ENCODE results near the gene SNAP29. TPM values are rescaled to one million over a fixed set of nuclear protein-coding genes. Genes with fewer than 3 reads are reported as not detected.

The SNAP29 gene
- total RNA-seq, 6 donors from 2014 or later = 10.2 to 28.3 (median 19.8) TPM

GRCh38 chr22:20844055-20845037 lies 14.5 kb upstream of the SNAP29 start:
- Histone ChIP-seq H3K27me3 (no peaks in the 10 kb centered on the region), H3K36me3 (no peaks in the 10 kb centered on the region), H3K27ac (no peak overlapping the region), H3K9me3 (no peaks in the 10 kb centered on the region), H3K4me1 (peaks cover 0 to 13% (median 5%) of the 10 kb centered on the region in 4 donors), H3K4me3 (no peak overlapping the region)
- TF ChIP-seq, protein P1, sequence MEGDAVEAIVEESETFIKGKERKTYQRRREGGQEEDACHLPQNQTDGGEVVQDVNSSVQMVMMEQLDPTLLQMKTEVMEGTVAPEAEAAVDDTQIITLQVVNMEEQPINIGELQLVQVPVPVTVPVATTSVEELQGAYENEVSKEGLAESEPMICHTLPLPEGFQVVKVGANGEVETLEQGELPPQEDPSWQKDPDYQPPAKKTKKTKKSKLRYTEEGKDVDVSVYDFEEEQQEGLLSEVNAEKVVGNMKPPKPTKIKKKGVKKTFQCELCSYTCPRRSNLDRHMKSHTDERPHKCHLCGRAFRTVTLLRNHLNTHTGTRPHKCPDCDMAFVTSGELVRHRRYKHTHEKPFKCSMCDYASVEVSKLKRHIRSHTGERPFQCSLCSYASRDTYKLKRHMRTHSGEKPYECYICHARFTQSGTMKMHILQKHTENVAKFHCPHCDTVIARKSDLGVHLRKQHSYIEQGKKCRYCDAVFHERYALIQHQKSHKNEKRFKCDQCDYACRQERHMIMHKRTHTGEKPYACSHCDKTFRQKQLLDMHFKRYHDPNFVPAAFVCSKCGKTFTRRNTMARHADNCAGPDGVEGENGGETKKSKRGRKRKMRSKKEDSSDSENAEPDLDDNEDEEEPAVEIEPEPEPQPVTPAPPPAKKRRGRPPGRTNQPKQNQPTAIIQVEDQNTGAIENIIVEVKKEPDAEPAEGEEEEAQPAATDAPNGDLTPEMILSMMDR (IDR thresholded peaks at IDR 0.05) = no peak
- TF ChIP-seq POLR2A (IDR thresholded peaks at IDR 0.05) = no peak
- no peak for ATAC-seq (ENCODE audit: low FRiP score in 2 of 2)
- WGBS, 2 donors = 90 to 92% methylated on average over 5 of the region's 5 CpGs
- DNase-seq = no peak

DNA sequence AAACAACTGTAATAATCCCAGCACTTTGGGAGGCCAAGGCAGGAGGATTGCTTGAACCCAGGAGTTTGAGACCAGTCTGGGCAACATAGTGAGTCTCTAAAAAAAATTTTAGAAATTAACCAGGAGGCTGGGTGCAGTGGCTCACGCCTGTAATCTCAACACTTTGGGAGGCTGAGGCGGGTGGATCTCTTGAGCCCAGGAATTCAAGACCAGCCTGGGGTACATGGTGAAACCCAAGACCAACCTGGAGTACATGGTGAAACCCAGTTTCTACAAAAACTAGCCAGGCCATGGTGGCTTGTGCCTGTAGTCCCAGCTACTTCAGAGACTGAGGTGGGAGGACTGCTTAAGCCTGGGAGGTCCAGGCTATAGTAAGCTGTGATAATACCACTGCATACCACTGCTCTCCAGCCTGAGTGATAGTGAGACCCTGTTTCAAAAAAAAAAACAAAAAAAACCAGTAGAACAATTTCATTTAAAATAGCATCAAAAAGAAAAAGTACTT lies 11.4 kb upstream of the SNAP29 start:
- Histone ChIP-seq H3K27ac (no peak overlapping the region), H3K4me1 (peaks cover 0 to 10% (median 5%) of the 10 kb centered on the region in 4 donors), H3K4me3 (no peak overlapping the region), H3K9me3 (no peaks in the 10 kb centered on the region), H3K27me3 (no peaks in the 10 kb centered on the region), H3K36me3 (no peaks in the 10 kb centered on the region)
- WGBS, 2 donors = 90 to 95% methylated on average over 2 of the region's 2 CpGs
- DNase-seq (no peak), ATAC-seq (ENCODE audit: low FRiP score in 2 of 2) (no peak)
- TF ChIP-seq, protein P1 (IDR thresholded peaks at IDR 0.05) = no peak
- TF ChIP-seq EP300 (IDR thresholded peaks at IDR 0.05) (no peak), POLR2AphosphoS5 (IDR thresholded peaks at IDR 0.05) (no peak)

DNA sequence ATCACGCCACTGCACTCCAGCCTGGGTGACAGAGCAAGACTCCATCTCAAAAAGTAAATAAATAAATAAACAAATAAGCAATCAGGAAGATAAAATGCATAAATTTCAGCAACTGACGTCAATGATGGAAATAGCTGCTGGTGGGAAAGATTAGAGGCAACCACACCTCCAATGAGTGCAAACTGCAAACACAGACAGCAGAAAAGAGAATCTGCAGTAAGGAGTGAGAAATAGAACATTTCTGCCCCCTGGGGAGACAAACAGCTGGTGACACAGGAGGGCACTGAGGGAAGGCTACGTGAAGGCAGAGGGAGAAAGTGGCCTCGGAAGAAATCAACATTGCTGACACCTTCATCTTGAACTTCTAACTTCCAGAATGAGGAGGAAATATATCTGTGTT lies 6.7 kb upstream of the SNAP29 start:
- H3K27ac ChIP-seq = no peak overlapping the region
- H3K27me3 ChIP-seq = no peaks in the 10 kb centered on the region
- 44 to 56% methylated on average over 4 of the region's 4 CpGs for WGBS, 2 donors
- ATAC-seq (ENCODE audit: low FRiP score in 2 of 2) = no peak
- peaks cover 9 to 28% (median 14%) of the 10 kb centered on the region in 4 donors for H3K4me1 ChIP-seq
- TF ChIP-seq POLR2AphosphoS5 (IDR thresholded peaks at IDR 0.05) = no peak
- TF ChIP-seq POLR2A (IDR thresholded peaks at IDR 0.05) = no peak
- no peak for TF ChIP-seq EP300 (IDR thresholded peaks at IDR 0.05)
- TF ChIP-seq, protein P1 (IDR thresholded peaks at IDR 0.05) = no peak
- H3K4me3 ChIP-seq = no peak overlapping the region
- no peak for DNase-seq
- H3K36me3 ChIP-seq = no peaks in the 10 kb centered on the region
- no peaks in the 10 kb centered on the region for H3K9me3 ChIP-seq

DNA sequence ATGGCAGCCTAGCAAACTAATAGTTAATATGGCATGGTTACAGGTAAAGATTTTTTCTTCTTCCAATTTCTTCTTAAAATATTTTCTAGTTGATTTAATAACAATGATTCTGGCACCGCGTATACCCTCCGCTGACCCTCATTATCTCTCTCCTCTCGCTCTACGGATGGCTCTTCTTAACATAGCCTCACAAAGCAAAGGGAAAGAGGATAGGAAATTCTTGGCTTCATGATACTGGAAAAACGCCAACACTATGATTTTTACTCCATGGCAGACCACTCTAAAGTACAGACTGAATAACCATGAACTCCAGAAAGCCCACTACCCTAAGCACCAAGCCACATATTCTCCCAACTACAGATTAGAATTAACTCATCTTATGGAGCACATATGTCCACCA lies 6.3 kb upstream of the SNAP29 start:
- ATAC-seq (ENCODE audit: low FRiP score in 2 of 2) (no peak), DNase-seq (no peak)
- TF ChIP-seq, protein P1 (IDR thresholded peaks at IDR 0.05) = no peak
- TF ChIP-seq POLR2AphosphoS5 (IDR thresholded peaks at IDR 0.05) (no peak), EP300 (IDR thresholded peaks at IDR 0.05) (no peak), POLR2A (IDR thresholded peaks at IDR 0.05) (no peak)
- H3K27me3 ChIP-seq = no peaks in the 10 kb centered on the region
- H3K36me3 ChIP-seq = no peaks in the 10 kb centered on the region
- no peak overlapping the region for H3K4me3 ChIP-seq
- 57 to 58% methylated on average over 6 of the region's 6 CpGs for WGBS, 2 donors
- peaks cover 13 to 32% (median 18%) of the 10 kb centered on the region in 4 donors for H3K4me1 ChIP-seq
- H3K27ac ChIP-seq = no peak overlapping the region
- H3K9me3 ChIP-seq = no peaks in the 10 kb centered on the region
